GM18507 (cell line): ENCODE results near the gene FAM217B.

Experiments
- DNase-seq: peaks from one replicate; pipeline ENCODE4 v3.0.0; 2011; ENCODE audit warnings: low read depth; ENCODE audit not compliant: insufficient read length; ENCODE audit errors: extremely low spot score
- FAIRE-seq: peaks from 2 replicates; lab custom pipeline; 2011; peaks lifted over from hg19 to GRCh38; lab: Jason Lieb, UNC

Gene FAM217B

DNA sequence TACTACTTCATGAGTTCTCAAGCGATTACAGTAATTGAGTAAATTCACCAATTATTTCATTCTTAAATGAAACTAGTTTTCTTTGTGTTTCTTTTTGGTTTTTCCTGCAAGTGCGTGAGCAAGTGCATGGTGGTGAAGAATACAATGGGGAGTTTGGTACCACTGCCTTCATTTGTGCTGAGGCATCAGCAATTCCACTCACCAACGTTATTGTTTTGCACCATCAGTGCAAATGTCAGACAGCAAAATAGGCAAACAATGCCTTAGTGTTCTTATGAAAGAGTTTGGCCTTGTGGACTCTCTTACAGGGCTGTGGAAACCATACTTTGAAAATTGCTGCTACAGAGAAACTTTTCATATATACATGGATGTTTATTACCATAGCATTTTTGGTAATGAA is 26.2 kb downstream of the FAM217B start:
- no peak for FAIRE-seq
- no peak for DNase-seq

DNA sequence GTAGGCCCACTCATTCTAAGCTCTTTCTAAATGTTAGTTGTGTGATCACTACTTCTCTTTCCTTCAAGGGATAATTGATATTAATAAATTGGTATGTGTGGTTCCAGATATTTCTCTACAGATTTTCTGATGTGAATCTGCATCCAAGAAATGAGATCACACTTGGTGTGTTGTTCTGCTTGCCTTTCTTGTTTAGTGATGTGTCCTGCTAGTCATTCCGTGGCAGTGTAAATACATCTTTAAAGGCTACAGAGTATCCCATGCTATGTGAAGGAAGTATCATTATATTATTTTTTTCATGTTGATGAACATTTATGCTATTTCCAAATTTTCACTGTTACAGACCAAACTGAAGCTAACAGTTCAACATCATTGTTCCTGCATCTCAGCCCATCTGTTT is 31.2 kb downstream of the FAM217B start:
- DNase-seq: no peak

DNA sequence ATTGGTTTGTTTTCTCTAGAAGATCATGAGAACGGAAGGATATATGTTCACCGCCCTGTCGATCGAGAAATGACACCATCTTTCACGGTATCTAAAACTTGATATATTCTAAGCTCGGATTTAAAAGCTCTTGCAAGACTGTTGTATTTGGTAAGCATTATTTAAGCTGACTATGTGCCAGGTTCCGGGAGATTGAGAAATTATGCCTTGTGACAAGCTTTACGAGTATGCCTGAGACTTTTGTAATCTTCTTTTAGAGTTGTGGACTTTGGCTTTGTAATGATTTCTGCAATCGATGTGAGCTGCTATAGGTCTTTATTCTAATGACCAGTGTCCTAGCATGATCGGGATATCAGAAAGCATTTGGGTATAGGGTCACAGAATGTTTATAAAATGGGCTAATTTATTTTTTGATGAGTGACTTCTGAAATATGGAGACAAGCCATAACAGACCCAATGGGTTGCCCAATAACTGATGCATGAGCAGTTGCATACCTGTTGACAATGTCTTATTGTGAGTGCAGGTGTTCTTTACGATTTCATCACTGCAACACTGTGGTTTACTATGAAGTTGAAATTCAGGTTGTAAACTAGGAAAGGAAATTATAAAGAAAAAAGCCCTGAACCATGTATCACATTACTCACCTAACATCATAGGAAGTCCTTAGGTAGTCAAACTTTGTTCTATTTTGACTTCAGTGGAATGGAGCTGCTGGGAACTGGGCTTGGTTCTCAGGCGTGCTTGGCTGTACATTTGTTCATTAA is 32.0 kb downstream of the FAM217B start:
- FAIRE-seq (no peak), DNase-seq (no peak)

More for the DNA sequence above, 31.2 kb downstream of the FAM217B start:
- no peak for FAIRE-seq

GRCh38 chr20:59976156-59976782 is 36.1 kb downstream of the FAM217B start:
- no peak for FAIRE-seq
- DNase-seq: no peak

DNA sequence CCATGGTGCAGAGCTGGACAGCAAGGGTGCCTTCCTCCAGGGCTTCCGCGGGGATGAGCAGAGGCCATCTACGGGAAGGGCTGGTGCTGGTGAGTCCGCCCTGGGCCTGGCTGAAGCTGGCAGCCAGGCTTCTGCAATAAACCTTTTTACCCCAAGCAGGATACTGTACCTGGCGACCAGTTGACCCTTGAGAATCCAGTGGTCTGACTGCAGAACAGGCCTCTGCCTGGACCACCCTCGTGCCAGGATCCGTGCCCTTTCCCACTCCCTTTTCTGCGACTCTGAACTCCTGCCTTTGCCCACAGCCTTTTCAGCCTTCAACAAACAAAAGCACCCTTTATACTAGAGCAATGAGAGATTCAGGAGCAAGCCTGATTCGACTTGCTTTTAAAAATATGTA is 36.9 kb downstream of the FAM217B start:
- FAIRE-seq: no peak

DNA sequence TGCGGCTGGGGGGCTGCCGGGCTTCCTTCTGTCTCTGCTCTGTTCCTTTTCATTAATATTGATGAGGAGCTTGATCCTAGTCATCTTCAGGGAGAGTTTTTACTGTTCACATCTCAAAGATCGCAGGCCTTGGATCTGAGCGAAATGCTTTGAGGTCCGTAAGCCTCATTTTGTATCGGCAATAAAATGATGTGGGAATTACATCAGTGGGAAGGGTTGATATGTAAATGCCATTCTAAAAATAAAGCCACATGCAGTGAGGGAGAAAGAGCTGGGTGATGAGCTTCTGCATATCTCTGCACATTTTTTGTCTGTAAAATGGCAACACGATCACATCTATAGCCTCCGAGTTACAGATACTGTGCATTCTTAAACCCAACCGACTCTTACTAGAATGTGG is 42.9 kb downstream of the FAM217B start:
- FAIRE-seq: no peak

More for the DNA sequence above, 36.9 kb downstream of the FAM217B start:
- no peak for DNase-seq

GRCh38 chr20:59984541-59984940 is 44.4 kb downstream of the FAM217B start:
- FAIRE-seq: no peak
- no peak for DNase-seq

More for the DNA sequence above, 42.9 kb downstream of the FAM217B start:
- no peak for DNase-seq

DNA sequence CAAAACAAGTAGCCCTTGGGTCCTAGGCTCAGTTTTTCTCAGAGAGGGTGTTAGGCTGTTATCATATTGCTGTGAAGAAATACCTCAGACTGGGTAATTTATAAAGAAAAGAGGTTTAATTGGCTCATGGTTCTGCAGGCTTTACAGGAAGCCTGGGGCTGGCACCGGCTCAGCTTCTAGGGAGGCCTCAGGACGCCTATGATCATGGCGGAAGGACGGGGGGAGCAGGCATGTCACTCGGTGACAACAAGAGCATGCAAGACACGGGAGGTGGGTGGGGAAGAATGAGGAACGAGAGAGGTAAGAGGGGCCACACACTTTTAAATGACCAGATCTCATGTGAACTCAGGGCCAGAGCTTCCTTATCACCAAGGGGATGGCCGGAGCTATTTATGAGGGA is 45.0 kb downstream of the FAM217B start:
- DNase-seq (no peak), FAIRE-seq (no peak)

DNA sequence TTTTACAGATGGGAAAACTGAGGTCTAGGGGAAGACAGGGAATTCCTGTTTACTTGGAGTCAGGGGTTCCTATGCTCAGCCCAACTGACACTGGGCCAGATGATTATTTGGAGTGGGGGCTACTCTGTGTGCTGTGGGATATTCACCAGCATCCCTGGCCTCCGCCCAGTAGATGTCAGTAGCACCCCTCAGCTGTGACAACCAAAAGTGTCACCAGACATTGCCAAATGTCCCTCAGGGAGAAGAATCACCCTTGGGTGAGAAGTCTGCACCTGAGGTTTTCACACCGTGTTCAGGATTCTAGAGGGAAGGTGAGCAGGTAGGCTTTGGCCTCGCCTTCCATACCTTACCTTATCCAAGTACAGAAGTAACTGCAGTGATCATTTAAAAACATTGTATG is 45.7 kb downstream of the FAM217B start:
- no peak for FAIRE-seq
- DNase-seq: no peak

GRCh38 chr20:59987135-59987534 is 46.9 kb downstream of the FAM217B start:
- DNase-seq (no peak), FAIRE-seq (no peak)

- no peak for FAIRE-seq
- DNase-seq: no peak
Measured at GRCh38 chr20:59988141-59988540, 48.0 kb downstream of the FAM217B start.

DNA sequence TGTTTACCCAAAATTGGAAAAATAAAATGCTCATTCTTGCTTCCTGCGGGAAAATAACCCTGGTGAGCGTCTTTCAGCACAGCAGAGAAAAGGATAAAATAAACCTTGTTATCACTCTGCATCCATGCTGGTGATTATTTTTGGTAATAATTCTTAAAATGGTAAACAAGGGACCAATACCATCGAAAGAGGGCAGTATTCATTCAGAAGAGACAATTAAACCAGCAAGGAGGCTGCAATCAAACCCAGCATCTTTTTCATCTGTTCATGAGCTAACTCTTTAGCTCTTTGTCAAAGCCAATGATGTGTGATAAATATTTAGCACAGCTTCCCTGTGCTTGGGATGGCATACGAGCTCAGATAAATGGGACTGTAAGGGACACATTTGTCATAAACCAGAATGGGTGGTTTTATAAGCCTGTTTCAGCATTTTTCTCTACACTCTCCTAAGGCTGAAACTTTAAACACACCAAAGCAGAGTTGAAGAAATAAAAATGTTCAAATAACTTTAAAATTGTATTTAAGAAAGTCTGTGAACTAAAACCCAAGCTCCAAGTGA is 52.4 kb downstream of the FAM217B start:
- FAIRE-seq (no peak), DNase-seq (no peak)

DNA sequence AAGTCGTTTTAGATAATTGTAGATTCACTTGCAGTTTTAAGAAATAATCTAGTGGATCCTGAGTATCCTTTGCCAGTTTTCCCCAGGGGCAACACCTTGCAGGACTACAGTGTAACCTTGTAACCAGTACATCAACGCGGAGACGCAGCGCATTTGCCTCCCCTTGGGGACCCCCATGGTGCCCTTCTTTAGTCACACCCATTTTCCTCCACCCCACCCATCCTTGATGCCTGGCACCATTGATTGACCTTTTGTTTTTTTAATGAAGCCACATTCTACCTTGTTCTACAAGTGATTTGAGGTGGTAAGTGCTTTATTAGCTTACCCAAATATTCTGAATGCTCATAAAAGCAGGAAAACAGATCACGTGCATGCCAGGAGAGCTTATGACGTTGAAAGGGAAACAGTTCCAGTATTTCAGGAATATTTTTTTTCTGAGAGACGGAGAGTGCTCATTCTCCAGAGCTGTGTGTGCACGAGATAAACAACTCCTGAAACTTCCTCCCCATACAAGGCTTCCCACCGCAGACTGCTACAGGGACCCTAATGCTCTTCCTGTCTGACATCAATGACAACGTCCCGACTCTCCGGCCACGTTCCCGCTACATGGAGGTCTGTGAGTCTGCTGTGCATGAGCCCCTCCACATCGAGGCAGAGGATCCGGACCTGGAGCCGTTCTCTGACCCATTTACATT is 53.7 kb downstream of the FAM217B start:
- FAIRE-seq (no peak), DNase-seq (no peak)

DNA sequence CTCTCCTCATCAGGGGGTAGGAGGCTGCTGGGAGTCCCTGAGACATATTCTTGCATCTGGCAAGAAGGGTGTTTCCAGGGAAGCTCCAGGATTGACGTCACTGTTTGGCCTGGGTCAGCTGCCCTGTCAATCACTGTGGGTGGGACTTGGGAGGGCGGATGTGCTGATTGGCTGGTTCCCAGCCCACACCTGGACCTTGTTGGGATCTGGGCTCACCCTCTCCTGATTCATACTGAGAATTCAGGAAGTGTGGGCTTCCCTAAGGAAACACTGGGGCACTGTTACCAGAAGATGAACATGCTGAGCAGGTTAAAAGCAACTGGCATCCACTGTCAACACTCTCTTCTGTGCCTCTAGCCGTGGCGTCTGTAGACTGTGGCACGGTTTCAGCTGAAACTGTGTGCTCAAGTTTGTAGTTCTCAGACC is 54.5 kb downstream of the FAM217B start:
- no peak for DNase-seq
- FAIRE-seq: no peak

- no peak for DNase-seq
Measured at GRCh38 chr20:59996108-59996507, 55.9 kb downstream of the FAM217B start.

DNA sequence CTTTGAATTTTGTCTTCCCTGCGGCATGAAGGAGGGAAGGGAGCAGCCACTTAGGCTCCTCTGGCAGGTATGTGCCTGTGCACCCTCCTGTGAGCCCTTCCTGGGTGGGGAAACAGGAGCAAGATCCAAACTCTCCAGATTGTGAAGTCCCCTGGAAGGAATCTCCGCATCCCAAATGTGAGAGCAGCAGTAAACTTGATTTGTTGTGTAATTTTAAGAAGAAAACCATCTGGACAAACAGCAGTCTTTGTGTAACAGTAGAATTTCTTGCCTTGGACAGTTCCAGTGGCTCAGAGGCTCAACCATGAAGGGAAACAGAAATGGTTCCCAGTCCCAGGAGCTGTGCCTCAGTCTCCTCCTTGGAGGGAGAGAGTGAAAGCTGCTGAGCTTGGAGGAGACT is 57.7 kb downstream of the FAM217B start:
- DNase-seq: no peak
- FAIRE-seq: no peak

More at GRCh38 chr20:59996108-59996507, 55.9 kb downstream of the FAM217B start:
- FAIRE-seq: no peak
